NCI-H1694 treated with DMSO at 0.1 percent for 48 hours (cell line): ENCODE results near the gene TRAPPC3L.

Experiments
- DNase-seq: peaks from one replicate; lab custom pipeline; 2025; lab: John Stamatoyannopoulos, UW

The TRAPPC3L gene

GRCh38 chr6:116463301-116463700, 82.2 kb downstream of the TRAPPC3L start:
- no peak for DNase-seq

- DNase-seq = no peak
Measured at GRCh38 chr6:116461932-116462885, 83.3 kb downstream of the TRAPPC3L start.

- DNase-seq = no peak
Measured at GRCh38 chr6:116461331-116461931, 84.1 kb downstream of the TRAPPC3L start, which contains the start of gene CALHM6. Gene CALHM6, plus strand, starts transcription at chr6:116461375. Its CDS starts 555 bp downstream, at chr6:116461930.

GRCh38 chr6:116459927-116460326, 85.6 kb downstream of the TRAPPC3L start:
- DNase-seq = no peak

- no peak for DNase-seq
Measured at GRCh38 chr6:116458264-116458663, 87.2 kb downstream of the TRAPPC3L start.

GRCh38 chr6:116456927-116457326, 88.6 kb downstream of the TRAPPC3L start:
- no peak for DNase-seq

- DNase-seq = no peak
Measured at GRCh38 chr6:116456106-116456505, 89.4 kb downstream of the TRAPPC3L start.

- DNase-seq = no peak
Measured at GRCh38 chr6:116452531-116452930, 93.0 kb downstream of the TRAPPC3L start.

GRCh38 chr6:116451916-116452315, 93.6 kb downstream of the TRAPPC3L start:
- no peak for DNase-seq

- DNase-seq = no peak
Measured at GRCh38 chr6:116450769-116451740, 94.4 kb downstream of the TRAPPC3L start.

- DNase-seq = no peak
Measured at GRCh38 chr6:116450185-116450710, 95.2 kb downstream of the TRAPPC3L start.

- DNase-seq = no peak
Measured at GRCh38 chr6:116449565-116449964, 95.9 kb downstream of the TRAPPC3L start.

- DNase-seq = no peak
Measured at GRCh38 chr6:116447496-116448011, 97.9 kb downstream of the TRAPPC3L start.

- DNase-seq = no peak
Measured at GRCh38 chr6:116447052-116447451, 98.4 kb downstream of the TRAPPC3L start.

GRCh38 chr6:116446399-116446798, 99.1 kb downstream of the TRAPPC3L start:
- DNase-seq = no peak

GRCh38 chr6:116445102-116445501, 100.4 kb downstream of the TRAPPC3L start:
- DNase-seq = no peak
